SK-N-SH (cell line): ENCODE data around the gene COCH.

Experiments used
- CTCF ChIP-seq: fragments of 200-600 bp; sonication (generic); IDR thresholded peaks from 2 replicates; pipeline ENCODE4 v1.6.1; 2017; ENCODE audit warnings: antibody characterized with exemption, mild to moderate bottlenecking, moderate library complexity
- GATA2 ChIP-seq: sonication (generic); formaldehyde crosslinking; IDR thresholded peaks from 2 replicates; pipeline ENCODE4 v1.5.0; 2020; ENCODE audit warnings: mild to moderate bottlenecking, missing genetic modification reagents
- NRF1 ChIP-seq: IDR thresholded peaks from 2 replicates; pipeline ENCODE4 v1.6.1; 2012; ENCODE audit warnings: low read depth, mild to moderate bottlenecking, low read length

GRCh38 chr14:30840086-30840779 lies 34.1 kb upstream of the COCH start:
- no peak for TF ChIP-seq CTCF
- TF ChIP-seq NRF1: no peak
- no peak for TF ChIP-seq GATA2 (CRISPR knock-in tag)
